NCI-H1694 (cell line): ENCODE results near the gene KIF20B.
"Not testable (repeated sequence)": the region's sequence is repeated elsewhere in the genome, so short reads cannot be mapped to it uniquely, and the experiment has no call there.

Experiments
- DNase-seq: peaks from one replicate; lab custom pipeline; 2025; lab: John Stamatoyannopoulos, UW

KIF20B gene

DNA sequence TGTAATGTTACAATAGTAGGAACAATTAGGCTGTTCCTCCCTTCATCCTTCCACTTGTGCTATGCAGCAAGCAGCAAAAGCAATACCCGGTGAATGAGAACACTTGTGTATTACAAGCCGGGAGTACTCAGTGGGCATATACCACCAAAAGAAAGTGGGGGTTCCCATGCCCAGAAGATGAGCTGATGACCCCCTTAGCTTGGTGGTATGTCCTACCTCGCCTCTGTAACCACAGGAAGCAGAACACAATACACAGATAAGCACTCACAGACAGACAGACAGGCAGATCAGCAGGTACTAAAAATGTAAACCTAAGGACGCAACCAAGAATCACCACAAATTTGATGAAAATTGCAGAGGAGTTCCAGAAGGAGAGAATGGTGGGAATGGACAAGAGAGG, 15.5 kb upstream of the KIF20B start:
- DNase-seq = no peak

GRCh38 chr10:89690027-89690426, 11.4 kb upstream of the KIF20B start:
- no peak for DNase-seq

- DNase-seq = no peak
Measured at GRCh38 chr10:89692416-89692815, 9.0 kb upstream of the KIF20B start.

DNA sequence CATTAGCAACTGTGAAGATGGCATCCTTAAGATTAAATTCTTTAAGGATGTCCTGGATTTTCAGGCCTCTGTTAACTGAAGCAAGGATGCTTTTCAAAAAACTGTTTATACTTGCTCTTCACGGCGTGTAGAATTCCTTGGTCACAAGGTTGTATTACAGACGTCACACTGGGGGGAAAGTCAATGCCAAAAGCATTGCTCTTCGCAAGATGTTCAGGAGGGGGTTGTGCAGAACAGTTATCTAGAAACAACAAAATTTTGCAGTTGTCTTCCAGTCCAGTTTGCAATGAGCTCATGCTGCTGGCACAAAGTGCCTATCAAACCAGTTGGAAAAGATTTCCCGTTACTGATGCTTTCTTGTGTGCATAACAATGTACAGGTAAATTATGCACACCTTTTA, 8.2 kb upstream of the KIF20B start:
- no peak for DNase-seq

DNA sequence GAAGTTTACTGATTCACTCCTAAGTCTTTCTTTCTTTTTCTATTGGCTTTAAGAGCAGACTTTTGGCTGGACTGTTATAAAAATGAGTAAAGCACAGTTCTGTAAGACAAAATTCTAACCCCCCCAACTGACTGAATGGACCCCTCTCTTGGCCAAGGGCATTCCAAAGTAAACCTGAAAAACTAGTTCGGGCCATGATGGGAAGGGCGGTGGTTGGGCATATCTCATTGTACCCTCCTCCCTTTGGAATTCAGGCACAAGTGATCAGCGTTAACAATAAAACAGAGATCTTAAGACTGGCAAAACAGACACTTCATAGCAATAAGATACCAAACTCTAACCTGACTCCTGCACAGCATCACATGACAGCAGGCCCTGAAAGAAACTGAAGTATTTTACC, 6.1 kb upstream of the KIF20B start:
- DNase-seq = no peak

GRCh38 chr10:89697946-89698345, 3.4 kb upstream of the KIF20B start:
- no peak for DNase-seq

- DNase-seq = no peak
Measured at GRCh38 chr10:89699581-89700064, 1.8 kb upstream of the KIF20B start.

DNA sequence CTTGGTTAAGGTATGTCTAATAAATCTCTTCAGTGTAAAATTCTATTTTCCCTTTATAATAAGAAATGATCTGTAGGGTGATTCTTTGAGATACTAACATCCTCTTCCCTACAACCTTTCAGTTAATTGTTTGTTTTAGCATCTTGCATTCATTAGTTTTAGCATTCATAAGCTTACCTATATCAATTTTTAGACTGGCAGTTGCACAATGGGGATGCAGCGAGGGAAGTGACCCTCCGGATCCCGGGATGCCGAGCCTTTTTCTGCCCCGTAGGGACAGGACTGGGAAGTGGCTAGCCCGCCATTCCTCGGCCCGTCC, 508 bp upstream of the KIF20B start:
- no peak for DNase-seq

- DNase-seq = no peak
Measured at GRCh38 chr10:89702121-89702480, 711 bp downstream of the KIF20B start.

- DNase-seq = no peak
Measured at GRCh38 chr10:89705466-89705865, 4.1 kb downstream of the KIF20B start.

DNA sequence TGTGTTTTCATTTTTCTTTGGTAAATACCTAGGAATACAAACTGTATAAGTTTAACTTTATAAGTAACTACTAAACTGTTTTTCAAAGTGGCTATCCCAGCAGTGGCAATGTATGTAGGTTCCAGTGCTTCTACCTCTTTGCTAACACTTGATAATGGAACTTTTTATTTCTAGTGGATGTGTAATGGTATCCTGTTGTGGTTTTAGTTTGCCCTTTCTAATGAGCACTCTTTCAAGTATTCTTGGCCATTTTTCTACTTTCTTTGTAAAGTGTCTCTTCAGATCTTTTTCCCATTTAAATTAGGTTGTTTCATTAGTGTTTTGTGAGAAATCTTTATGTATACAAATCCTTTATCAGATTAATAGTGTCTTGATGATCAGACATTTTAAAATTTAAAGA, 4.6 kb downstream of the KIF20B start:
- no peak for DNase-seq

- no peak for DNase-seq
Measured at GRCh38 chr10:89707372-89707771, 6.0 kb downstream of the KIF20B start.

DNA sequence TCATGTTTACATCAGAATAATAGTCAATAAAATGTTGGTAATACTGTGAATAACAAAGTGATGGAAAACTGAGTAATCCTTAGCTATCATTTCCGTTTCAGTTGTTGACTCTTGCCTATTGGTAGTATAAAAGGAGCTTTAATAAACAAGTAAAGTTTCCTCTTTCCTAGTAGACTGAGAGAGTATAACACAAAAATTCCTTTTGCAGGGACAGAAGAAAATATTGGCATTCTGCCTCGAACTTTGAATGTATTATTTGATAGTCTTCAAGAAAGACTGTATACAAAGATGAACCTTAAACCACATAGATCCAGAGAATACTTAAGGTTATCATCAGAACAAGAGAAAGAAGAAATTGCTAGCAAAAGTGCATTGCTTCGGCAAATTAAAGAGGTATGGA, 9.4 kb downstream of the KIF20B start:
- DNase-seq = no peak

- no peak for DNase-seq
Measured at GRCh38 chr10:89734616-89735015, 33.2 kb downstream of the KIF20B start.

- DNase-seq = no peak
Measured at GRCh38 chr10:89738551-89739209, 37.3 kb downstream of the KIF20B start.

- DNase-seq = no peak
Measured at GRCh38 chr10:89741126-89741762, 39.9 kb downstream of the KIF20B start.

DNA sequence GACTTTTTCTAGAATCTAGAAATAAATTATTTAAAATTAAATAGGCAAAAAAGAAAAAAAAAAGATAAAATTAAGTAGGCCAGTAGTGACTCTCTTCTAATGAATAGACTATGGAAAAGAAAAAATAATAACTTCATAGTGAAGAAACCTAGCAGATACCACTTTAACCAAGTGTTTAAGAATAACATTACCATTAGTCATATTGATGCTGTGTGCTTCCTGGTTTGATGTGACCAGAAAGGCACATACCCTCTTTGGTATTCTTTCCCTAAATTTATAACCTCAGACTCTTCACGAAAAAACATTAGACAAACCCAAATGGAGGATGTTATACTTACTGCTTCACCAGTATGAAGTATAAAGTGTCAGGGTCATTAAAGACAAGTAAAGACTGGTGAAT, 42.6 kb downstream of the KIF20B start:
- DNase-seq = no peak

DNA sequence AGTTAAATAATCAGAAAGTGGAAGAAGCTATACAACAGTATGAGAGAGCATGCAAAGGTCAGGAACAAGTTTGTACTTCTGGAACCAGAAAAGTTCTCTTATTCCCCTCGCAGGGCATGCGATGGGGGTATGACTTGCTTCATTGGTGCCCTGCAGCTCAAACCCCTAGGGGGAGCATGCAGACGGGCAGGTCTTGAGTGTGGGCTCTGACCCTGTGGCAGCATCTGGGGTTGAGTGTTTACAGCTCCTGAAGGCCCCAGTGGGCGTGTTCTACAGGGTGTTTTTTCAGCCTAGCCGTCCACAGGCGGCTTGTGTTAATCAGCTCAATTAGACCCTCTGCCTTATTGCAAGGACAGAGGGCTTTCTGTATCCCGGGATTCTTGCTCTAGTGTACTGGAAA, 44.5 kb downstream of the KIF20B start:
- DNase-seq = no peak

DNA sequence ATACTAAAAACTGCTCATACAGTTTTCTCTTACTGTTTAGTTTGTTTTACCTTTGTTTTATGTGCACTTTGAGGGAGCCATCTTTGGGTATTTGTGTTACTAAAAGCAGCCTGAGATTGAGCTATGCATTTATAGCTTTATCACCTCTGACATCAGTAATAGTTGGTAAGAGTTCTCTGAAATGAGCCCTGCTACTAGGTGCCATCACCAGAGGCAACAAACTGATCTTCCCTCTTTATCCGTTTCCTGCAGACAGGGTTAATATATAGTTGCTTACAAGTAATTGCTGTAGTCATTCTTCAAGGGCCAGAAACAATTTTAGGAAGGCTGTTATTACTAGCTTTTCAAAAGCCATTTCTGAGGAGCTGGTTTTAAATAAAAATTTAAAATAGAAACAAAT, 49.1 kb downstream of the KIF20B start:
- DNase-seq = no peak

- no peak for DNase-seq
Measured at GRCh38 chr10:89755374-89755773, 54.0 kb downstream of the KIF20B start.

GRCh38 chr10:89759531-89759930, 58.1 kb downstream of the KIF20B start:
- no peak for DNase-seq

DNA sequence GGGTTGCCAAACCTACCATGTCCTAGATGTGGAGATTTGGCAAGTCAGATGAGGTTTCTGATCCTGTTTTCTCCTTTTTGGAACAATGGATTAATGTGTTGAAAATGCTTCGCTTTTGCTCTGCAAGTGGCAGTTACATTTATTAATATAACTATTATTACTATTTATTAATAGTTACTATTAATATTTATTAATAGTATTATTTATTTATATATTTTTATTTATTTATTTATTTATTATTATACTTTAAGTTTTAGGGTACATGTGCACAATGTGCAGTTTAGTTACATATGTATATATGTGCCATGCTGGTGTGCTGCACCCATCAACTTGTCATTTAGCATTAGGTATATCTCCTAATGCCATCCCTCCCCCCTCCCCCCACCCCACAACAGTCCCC, 62.3 kb downstream of the KIF20B start:
- DNase-seq = not testable (repeated sequence)

DNA sequence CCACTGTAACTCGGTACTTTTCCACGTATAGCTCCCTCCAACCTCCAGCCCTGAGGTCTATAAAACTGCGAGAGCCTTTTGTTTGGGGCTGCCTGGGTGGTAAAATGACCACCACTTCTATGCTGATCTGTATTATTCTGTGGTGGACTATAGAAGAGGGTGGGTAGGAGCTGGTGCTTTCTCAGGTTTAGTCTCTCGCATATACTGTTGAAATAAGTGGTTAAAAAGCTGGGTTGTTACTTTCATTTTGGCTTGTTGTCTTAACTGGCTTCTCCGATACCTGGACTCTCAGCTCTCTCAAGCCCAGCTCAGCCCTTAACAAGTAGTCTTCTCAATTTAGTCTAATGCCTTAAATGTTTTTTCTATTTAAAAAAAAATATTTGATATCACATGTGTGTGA, 70.3 kb downstream of the KIF20B start:
- DNase-seq = no peak

- DNase-seq = no peak
Measured at GRCh38 chr10:89773081-89773480, 71.7 kb downstream of the KIF20B start.
